GM04503 (cell line): Measurements from ENCODE around the gene NBDY.
"Not testable (repeated sequence)": the region's sequence is repeated elsewhere in the genome, so short reads cannot be mapped to it uniquely, and the experiment has no call there.

Experiments used
- DNase-seq: peaks from one replicate; pipeline ENCODE4 v3.0.0-alpha.2; 2012; ENCODE audit warnings: low read depth

The NBDY gene, protein sequence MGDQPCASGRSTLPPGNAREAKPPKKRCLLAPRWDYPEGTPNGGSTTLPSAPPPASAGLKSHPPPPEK

DNA sequence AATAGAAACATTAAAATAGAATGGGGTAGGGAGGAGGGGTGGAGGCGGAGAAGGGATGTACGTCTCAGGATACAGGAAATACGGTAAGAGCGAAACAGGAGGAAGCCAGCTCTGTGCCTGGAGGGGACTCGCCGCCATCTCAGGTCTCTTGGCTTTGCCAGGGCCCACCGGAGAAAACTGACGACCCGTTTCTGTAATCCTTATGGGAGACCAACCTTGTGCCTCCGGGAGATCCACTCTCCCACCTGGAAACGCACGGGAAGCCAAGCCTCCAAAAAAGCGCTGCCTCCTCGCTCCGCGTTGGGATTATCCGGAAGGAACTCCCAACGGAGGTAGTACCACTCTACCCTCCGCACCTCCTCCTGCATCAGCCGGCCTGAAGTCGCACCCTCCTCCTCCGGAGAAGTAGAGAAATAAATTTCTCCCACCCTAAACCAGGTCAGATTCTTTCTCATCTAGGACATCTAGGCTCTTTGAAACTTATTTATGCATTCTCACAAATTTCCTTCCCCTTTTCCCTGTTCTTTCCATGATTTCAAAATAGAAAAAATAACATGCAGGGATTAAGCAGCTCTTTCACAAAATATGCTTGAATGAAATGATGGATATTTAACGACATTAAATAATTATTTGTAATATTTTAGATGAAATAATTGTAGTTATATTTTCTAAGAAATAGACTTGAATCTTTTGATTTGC, at the start of gene NBDY:
Gene NBDY (plus strand): TSS at position 92 of the 699 bp plus-strand sequence. CDS start 111 bp downstream, at position 203.
- DNase-seq: no peak

DNA sequence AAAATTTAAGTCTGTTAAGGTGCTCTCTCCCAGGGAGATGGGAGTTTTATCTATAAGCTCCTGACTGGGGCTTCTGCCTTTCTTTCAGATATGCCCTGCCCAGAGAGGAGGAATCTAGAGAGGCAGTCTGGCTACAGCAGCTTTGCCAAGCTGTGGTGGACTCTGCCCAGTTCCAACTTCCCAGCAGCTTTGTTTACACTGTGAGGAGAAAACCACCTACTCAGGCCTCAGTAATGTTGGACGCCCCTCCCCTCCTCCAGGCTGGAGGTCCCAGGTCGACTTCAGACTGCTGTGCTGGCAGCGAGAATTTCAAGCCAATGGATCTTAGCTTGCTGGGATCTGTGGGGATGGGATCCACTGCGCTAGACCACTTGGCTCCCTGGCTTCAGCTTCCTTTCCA, 24.5 kb upstream of the NBDY start:
- DNase-seq: not testable (repeated sequence)

DNA sequence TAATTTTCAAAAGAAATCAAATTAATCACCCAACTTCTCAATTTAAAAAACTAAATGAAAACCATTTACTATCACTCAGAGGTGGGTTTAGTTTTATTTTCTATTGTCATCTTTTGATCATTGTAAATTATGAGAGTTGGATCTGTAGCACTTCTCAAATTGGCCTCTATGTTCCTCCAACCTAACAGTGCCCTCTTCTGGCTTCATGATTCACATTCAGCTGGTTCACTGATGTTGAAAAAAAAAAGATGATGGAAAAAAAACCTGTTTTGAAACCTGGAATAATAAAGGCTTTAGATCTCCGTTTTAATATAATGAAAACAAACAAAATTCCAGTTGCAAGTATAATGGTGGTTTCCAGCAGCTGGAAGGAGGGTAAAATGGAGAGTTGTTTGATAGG, 2.4 kb upstream of the NBDY start:
- no peak for DNase-seq

DNA sequence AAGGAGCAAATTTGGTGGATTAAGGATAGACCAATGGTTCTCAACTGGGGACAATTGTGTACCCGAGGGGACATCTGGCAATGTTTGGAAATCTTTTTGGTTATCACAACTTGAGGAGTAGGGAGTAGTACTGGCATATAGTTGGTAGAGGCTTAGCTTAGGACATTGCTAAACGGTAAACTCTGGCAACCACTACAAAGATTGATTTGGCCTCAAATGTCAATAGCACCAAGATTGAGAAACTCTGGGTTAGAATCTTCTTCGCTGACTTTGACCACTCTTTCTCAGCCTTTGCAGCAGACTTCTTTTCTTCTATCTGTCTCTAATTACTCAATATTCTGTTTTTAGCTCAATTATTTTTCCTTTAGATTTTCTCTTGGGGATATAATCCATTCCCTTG, 1.5 kb upstream of the NBDY start:
- DNase-seq: no peak

DNA sequence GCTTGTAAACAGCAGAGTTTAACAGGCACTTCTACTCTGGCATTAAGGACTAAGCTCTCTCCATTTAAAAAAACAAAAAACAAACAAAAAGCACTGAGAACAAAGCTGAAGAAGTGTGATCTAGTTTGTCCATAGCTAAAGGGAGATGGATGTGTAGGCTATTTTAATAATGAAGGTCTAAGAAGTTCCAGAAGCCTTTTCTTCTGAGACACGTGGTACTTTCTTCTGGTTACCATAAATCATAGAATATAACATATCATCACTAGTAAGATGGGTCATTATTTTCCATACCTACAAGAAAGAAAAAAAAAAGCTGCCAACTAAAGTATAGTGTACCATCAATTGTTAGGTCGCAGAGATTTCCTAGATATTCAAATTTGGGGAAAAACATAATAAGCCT, 722 bp upstream of the NBDY start:
- no peak for DNase-seq

DNA sequence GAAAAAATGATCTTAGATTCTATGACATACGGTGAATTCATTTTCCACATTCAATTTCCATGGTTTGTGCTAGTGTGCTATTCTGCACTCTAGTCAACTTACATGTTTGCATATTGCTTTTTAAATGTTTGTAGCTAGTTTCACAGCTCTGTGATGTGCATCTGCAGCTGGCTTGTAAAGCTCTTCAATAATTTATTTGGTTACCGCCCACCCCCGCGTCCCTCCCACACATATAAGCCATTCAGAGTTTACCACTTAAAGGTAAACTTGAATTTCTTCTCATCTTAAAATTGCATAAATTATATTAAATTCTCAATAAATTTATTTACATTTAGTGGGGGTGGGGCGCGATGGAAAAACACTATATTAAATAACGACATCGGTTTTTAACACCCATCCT, 291 bp upstream of the NBDY start:
- DNase-seq: no peak

DNA sequence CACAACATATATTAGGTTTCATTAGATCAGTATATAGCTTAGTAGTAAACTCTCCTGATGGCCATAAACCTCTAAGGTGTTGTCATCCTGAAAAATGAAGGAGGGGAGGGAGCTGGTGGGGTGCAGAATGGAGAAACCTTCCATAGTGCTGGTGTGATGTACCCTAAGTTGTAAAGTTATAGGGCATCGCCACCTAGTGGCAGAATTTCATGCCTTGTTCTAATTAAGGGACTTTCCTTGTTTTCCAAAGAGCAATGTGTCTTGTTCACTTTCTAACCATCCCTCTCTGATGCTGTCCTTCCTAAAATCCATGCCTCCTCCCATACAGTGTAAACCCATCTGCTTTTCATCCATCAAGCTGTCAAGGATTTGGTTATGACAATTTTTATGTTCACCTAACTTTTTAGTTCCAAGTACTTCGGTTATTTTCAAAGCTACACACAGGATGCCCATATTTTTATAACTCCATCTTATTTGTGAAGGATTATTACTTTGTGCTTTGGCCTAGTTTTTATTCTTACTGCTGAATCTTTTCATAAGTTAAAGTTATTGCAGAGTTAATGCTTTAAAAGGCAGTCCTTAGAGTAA, 4.5 kb downstream of the NBDY start:
- DNase-seq: no peak

DNA sequence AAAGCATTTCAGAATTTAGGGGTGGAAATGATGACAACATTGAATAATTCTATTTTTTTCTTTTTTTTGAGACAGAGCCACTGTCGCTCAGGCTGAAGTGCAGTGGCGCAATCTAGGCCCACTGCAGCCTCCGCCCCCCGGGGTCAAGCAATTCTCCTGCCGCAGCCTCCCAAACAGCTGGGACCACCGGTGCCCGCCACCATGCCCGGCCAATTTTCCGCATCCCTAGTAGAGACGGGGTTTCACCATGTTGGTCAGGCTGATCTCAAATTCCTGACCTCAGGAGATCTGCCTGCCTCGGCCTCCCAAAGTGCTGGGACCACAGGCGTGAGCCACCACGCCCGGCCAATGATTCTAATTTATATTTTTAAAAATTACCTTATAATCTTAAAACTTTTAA, 7.2 kb downstream of the NBDY start:
- no peak for DNase-seq

DNA sequence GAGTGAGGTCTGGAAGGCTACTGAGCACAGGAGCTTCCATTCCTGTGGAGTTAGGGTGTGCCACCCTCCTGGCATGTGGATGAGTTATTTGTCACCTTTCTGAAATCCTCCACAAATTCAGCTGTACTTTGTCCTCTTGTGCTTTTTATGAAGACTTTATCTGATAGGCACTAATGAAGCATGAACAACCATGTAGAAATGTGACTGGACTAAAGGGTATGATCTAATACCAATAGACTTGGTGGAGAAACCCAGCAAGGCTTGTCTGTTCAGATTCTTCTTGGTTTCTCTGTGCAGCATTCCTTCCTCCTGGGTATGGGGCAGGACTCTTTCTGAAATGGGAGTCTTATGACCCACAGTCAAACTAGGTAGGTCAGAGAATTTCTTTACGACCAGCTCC, 9.6 kb downstream of the NBDY start:
- DNase-seq: no peak

DNA sequence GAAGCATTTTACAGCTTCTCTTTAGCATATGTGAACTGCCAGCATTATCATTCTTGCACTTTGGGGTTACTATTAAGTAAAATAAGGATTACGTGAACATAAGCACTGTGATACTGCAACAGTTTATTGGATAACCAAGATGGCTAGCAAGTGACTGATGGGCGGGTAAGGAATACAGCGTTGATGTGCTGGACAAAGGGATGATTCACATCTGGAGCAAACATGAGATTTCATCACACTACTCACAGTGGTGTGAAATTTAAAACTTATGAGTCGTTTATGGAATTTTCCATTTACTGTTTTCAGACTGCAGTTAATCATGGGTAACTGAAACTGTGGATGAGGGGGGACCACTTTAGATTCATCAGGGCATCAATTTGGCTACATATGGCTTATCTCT, 16.0 kb downstream of the NBDY start:
- DNase-seq: no peak

DNA sequence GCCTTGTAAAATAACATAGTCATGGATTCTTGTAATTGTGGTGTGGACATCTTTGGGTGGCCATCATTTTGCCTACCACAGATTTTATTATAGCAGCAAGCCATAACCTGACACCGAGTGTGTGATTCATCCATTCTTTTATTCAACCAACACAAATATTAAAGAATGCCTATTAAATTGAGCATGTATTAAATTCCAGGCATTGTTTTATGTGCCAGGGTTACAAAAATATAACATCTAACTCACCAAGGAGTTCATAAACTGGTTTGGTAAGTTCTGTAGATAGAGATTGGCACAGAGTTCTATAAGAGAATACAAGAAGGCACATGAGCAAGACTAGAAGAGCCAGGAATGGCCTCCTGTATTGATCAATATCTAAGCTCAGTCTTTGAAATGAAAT, 18.0 kb downstream of the NBDY start:
- DNase-seq: no peak

DNA sequence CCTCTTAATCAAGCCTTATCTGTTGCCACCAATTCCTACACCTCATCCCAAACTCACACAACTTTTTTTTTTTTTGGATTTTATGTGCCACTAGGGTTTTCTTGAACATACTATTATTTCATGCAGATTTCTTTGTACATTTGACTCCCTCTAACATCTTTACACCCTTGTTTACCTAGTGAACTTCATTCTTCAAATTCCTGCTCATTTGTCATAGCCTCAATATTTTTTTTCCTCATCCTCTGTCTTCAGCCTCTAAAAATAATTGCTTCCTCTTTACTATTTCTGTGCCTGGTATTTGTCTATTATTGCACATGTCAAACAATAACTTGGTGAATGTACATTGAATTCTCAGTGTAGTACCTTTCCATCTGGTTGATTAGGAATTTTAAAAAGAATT, 22.0 kb downstream of the NBDY start:
- no peak for DNase-seq

DNA sequence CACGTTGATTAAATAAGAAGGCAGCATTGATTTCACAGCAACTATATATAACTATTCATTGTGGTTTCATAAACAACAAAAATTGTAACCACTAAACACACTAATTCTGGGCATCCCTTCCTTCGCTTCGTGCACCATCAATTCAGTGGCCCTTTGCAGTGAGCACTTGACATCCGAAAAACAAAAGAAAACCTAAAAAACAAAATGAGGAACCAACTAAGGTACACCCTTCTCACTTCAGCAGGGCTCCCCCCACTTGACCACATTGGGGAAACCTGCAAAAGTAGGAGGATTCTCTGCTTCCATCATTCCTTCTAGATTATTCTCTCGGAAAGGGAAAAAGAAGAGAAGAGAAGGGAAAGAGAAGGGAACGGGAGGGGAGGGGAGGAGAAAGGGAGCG, 28.3 kb downstream of the NBDY start:
- no peak for DNase-seq

DNA sequence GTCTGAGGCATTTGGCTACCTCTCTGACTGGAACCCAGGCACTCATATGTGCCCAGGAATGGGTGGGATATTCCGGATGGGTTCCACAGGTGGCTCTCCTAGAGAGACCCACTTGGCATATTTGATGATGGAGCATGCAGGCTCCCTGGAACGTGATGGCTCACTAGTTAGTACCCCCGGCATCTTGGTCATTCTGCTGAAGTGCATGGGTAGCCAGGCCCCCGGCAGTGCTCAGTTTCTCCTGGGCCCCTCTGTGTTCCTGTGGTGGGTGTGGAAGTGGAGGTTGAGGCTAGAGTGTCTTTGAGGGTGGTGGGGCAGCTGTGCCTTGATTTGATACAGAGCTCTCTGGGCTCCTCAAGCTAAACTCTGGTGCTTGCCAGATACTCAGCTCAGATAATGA, 29.4 kb downstream of the NBDY start:
- no peak for DNase-seq

DNA sequence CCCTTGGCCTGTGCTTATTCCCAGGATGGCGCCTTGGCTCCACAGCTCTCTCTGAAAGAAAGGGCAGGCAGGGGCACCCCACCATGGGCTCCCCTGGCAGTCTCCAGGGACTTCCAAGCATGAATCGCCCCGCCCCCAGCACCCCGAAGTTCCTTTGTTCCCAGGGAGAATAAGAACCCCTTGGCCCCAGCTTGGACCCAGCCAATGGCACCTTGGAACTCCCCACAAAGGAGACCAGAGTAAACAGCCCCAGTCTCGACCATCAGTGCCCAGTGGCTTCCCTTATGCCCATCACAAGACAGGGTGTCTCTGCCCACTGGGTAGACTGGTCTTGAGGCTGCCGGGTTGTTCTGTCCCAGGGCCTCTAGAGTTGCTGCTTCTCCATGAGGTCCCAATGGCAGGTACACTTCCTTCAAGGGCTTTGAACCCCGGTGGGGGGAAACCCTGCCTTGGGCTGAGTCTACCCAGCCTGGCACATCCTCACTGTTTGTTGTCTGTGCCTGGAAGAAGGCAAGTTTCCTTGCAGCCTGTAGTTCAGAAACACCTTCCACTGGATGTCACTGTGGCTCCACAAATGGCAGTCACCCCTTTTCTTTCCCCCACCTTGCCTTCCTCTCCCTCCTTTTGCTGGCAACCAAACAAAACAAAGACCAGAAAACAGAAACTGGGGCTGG, 30.8 kb downstream of the NBDY start:
- DNase-seq: no peak

DNA sequence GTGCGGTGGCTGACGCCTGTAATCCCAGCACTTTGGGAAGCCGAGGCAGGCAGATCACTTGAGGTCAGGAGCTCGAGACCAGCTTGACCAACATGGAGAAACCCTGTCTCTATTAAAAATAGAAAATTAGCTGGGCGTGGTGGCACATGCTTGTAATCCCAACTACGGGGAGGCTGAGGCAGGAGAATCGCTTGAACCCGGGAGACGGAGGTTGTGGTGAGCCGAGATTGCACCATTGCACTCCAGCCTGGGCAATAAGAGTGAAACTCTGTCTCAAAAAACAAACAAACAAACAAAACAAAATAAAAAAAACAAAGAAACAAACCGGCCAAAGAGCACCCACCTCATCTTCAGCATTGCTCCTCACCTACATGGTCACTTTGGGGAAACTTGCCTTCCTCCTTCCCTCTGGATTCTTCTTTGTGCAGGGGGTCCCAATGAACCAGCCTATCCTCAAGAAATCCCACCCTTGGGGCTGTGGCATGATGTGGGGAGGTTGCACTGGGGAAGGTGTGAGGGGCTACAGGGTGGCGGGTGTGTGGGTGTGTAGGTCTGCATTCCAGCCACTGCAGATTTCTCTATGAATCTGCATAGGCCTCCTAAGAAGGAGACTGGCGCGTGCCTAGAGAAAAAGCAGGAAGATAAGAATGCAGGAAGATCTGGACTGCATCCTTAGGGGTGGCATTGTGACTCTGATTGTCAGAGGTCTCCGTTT, 31.5 kb downstream of the NBDY start:
- not testable (repeated sequence) for DNase-seq

DNA sequence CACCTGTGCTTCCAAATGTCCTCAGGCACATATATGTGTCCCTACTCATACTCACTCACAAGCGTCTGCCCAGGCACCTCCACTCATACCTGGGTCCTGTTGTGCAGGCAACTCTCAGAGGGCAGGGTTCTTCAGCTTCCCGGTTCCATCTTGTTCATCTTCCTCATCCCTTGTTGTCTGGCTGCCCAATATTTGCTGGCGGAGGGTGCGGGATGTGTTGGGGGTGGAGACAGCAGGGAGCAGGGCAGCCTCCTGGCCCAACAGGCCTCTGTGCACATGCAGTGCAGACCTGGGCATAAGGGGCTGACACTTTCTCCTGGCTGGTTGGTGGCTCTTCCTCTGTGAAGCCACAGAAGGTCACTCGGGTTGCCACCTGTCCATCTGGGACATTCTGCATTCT, 32.1 kb downstream of the NBDY start:
- DNase-seq: no peak

DNA sequence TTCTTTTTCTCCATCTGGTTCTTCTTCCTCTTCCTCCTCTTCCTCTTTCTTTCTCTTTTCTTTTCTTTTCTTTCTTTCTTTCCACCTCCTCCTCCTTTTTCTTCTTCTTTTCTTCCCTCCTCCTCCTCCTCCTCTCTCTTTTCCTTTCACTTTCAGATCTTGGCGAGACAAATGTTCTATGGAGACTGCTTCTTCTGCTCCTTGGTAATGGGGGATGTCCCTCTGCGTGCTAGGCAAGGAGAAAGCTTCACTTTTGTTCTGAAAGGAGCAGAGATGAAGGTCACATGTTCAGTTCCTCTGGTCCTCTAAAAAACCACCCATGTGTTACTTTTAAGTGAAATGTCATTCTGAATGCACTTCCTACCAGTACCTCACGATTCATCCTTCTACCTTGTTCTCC, 33.2 kb downstream of the NBDY start:
- no peak for DNase-seq

DNA sequence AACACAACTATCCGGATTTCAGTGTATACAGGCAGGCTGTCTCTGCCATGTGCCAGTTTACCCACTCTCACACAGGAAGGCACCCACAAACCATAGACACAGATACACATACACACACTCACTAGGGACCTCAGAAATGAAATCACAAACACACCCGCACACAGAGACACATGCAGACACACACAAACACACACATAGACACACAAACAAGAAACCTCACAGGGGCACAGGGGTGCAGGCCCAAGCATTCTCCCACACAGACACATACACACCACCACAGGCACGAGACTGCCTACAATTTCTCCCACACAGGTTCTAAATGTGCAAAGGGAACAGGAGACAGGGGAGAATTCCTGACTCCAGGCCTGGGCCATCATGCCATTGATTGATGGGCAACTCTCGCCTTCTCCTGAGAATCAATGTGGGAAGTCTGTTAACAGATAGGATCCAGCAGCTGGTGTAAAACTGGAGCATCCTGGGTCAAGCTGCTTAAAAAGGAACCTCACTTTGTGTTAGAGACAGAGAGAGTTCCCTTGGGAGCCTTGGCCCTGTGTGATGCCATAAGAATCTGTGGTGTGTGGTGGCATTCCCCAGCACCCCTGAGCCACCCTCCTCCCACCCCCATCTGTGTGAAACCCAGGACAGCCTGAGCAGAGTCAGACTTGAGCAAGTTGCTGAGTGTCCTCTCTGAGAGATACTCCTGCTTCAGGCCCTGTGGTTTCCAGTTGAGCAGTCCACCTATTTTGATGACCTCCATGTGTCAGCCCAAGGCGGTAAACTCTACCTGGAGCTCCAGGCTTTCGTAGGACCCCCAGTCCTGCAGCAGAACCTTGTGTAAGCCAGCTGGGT, 33.9 kb downstream of the NBDY start:
- no peak for DNase-seq

DNA sequence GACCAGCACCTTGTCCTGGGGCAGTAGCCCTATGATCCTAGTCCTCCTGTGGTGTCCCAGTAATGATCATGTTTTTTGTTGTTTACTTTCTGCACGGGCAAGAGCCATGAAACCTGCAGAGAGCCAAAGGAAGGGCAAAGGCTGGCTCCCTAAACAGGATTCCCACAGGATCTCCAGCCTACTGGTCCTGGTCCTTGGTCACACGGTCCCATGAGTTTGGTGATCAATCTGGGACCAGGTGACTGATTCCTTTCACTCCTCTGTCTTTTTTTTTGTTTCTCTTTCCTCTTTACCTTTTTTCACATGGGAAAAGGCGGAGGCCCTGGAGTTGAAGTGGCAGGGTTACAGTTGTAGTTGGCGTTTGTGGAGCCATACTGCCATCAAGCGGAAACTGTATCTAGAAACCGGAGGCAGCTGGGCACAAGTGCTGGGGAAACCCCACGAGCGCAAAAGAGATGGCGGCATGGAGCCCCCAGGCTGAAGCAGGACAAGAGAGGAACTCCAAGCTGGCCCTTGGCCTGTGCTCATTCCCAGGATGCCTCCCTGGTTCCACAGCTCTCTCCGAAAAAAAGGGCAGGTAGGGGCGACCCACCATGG, 34.6 kb downstream of the NBDY start:
- no peak for DNase-seq

DNA sequence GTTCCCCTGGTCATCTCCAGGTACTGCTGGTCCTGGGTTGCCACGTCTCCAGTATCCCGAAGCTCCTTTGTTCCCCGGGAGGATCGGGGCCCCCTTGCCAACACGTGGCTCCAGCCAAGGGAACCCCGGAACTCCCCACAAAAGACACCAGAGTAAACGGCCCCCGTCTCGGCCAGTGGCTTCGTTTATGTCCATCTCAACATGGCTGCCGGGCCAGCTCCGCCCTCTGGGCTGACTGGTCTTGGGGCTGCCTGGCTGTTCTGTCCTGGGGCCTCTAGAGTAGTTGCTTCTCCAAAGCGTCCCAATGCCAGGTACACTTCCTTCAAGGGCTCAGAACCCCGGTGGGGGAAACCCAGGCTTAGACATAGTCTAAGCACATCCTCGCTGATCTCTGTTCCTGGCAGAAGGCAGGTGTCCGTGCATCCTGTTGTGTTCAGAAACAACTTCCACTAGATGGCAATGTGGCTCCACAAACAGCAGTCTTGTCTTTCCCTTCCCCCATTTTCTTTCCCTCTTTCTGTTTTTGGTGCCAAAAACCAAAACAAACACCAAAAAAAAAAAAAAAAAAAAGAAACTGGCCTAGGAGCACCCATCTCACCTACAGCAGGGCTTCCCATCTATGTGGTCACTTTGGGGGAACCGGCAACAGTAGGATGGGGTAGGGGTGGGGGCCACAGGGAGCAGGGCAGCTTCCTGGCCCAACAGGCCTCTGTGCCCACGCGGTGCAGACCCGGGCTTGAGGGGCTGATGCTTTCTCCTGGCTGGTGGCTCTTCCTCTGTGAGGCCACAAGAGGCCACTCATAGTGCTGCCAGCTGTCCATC, 35.3 kb downstream of the NBDY start:
- DNase-seq: peak; percentile 57
